HepG2 (cell line): Measurements from ENCODE around the gene C20orf204. TPM values are rescaled to one million over a fixed set of nuclear protein-coding genes. Genes with fewer than 3 reads are reported as not detected.

ENCODE experiments used
- HBP1 ChIP-seq: IDR thresholded peaks from 2 replicates; pipeline ENCODE4 v1.6.1; 2016; ENCODE audit warnings: low read depth, control low read depth
- HNRNPL ChIP-seq: fragments of 200-400 bp; formaldehyde crosslinking; IDR thresholded peaks from 2 replicates; pipeline ENCODE4 v1.6.1; 2017; ENCODE audit warnings: mild to moderate bottlenecking, low read depth, low read length
- MAFG ChIP-seq: sonication (generic); formaldehyde crosslinking; IDR thresholded peaks from 2 replicates; pipeline ENCODE4 v1.5.1; 2020; ENCODE audit warnings: mild to moderate bottlenecking, missing genetic modification reagents
- MAZ ChIP-seq, 2 experiments: sonication (generic) in 1 of 2; formaldehyde crosslinking in 1 of 2; IDR thresholded peaks; 2 replicates each; pipeline versions ENCODE4 v1.5.0 to v1.6.1; 2012 to 2020; ENCODE audit warnings: low read depth in 2 of 2, mild to moderate bottlenecking in 2 of 2, borderline replicate concordance in 1 of 2, improper control_type of control experiment in 1 of 2, low read length in 1 of 2, missing genetic modification reagents in 1 of 2, moderate library complexity in 1 of 2
- NCOR1 ChIP-seq: fragments of 200-600 bp; sonication (generic); IDR thresholded peaks from 2 replicates; pipeline ENCODE4 v1.7.0; 2017; ENCODE audit warnings: antibody characterized with exemption, low read length, borderline replicate concordance
- PHF8 ChIP-seq: sonication (generic); formaldehyde crosslinking; IDR thresholded peaks from 2 replicates; pipeline ENCODE4 v1.5.0; 2020; ENCODE audit warnings: missing genetic modification reagents
- SRF ChIP-seq: IDR thresholded peaks from 2 replicates; pipeline ENCODE4 v1.6.1; 2011; ENCODE audit warnings: mild to moderate bottlenecking, low read depth, low read length, moderate library complexity
- SRSF1 ChIP-seq: fragments of 200-400 bp; formaldehyde crosslinking; optimal IDR thresholded peaks from 2 replicates; pipeline ENCODE3; 2017; ENCODE audit warnings: mild to moderate bottlenecking, low read depth, low read length, moderate library complexity
- SRY ChIP-seq: sonication (generic); formaldehyde crosslinking; IDR thresholded peaks from 2 replicates; pipeline ENCODE4 v1.8.0; 2022; ENCODE audit warnings: mild to moderate bottlenecking, missing genetic modification reagents
- ZNF230 ChIP-seq: sonication (generic); formaldehyde crosslinking; IDR thresholded peaks from 2 replicates; pipeline ENCODE4 v1.4.0; 2020; ENCODE audit warnings: mild to moderate bottlenecking, missing genetic modification reagents
- ZNF264 ChIP-seq: sonication (generic); formaldehyde crosslinking; IDR thresholded peaks from 2 replicates; pipeline ENCODE4 v1.4.0; 2020; ENCODE audit warnings: missing genetic modification reagents
- ZNF432 ChIP-seq: sonication (generic); formaldehyde crosslinking; IDR thresholded peaks from 2 replicates; pipeline ENCODE4 v1.5.0; 2020; ENCODE audit warnings: missing genetic modification reagents, mild to moderate bottlenecking, borderline replicate concordance
- polyA plus RNA-seq, 8 experiments: library from polyadenylated mRNA; depleted of rRNA in 3 of 8; stranded (reverse) in 7 of 8; unstranded in 1 of 8; fragments of >200 nt; fragmentation: Illumina TruSeq in 4 of 8; extraction: Trizol in 4 of 8; gene quantifications; 2 replicates each; pipeline versions ENCODE4 v1.2.1 to v1.2.3, GENCODE V29; 2011 to 2016; ENCODE audit warnings: low read depth in 4 of 8, missing spikeins in 1 of 8, mixed read lengths in 1 of 8; ENCODE audit not compliant: insufficient read depth in 1 of 8
- total RNA-seq, 5 experiments: library from RNA; depleted of rRNA; stranded (reverse); fragments of >200 nt; fragmentation: Illumina TruSeq; extraction: Trizol; gene quantifications; 2 replicates each; pipeline ENCODE4 v1.2.3, GENCODE V29; 2016; ENCODE audit warnings: low read depth in 1 of 5
- TF ChIP-seq, protein P1 (sequence below): IDR thresholded peaks from 2 replicates; pipeline ENCODE4 v1.6.1; 2018; ENCODE audit warnings: missing genetic modification reagents, mild to moderate bottlenecking, missing compliant biosample characterization
- TF ChIP-seq, protein P2 (sequence below): sonication (generic); formaldehyde crosslinking; IDR thresholded peaks from 2 replicates; pipeline ENCODE4 v1.5.0; 2020; ENCODE audit warnings: mild to moderate bottlenecking, missing genetic modification reagents
- TF ChIP-seq, protein P3 (sequence below): conservative IDR thresholded peaks from 2 replicates; pipeline ENCODE4 v1.6.1; 2018; ENCODE audit warnings: missing genetic modification reagents
- TF ChIP-seq, protein P4 (sequence below): sonication (generic); formaldehyde crosslinking; IDR thresholded peaks from 2 replicates; pipeline ENCODE4 v1.4.0; 2020; ENCODE audit warnings: low read depth, missing genetic modification reagents

The C20orf204 gene
- total and polyA plus RNA-seq, 2 of the 13 experiments (the other 11 are each of a cell fraction or from before 2014, with no cell fraction given) = 22.1 to 80.0 TPM

DNA sequence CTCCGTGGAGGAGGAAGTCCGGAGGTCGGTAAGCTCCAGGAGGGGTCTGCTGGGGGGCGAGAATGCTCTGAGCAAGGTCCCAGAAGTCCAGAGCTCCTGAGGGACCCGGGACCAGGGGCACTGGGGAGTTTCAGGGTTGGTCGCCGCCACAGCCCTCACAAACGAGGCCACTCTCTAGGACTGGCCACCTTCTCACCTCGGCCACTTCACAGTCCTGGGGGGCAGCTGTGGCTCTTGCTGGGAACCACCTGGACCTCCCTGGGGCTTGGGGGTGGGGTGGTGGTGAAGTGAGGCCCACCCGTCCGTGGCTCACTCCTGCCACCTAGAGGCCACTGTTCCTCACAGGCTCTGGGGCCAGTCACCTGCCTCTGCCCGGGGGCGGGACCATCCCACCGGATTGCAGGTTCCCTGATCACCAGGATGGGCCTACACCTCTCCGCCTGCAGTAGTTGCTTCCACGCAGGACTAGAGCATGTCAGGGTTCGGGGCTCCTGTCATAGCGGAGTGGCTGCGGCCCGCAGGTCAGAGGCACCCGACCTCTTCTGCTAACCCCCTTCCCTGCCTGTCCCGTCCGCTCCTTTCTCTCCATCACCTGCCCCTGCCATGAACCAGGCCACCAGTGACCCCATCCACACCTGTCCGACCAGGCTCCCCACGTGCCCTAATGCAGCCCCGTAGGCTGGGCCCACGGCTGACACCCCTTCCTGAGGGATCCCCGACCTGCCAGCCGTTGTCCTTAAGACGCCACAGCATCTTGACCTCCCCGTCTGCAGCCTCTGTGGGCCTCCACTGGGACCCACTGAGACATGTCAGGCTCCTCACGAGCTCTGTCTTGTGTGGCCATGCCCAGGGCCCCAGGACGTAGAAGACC, 21.9 kb downstream of the C20orf204 start (continued):
- TF ChIP-seq HBP1 (CRISPR knock-in tag) = peak; percentile 30; the same call in 1 of the 2 replicates
- no peak; the same call in none of the 2 replicates for TF ChIP-seq ZNF230
- no peak for TF ChIP-seq NCOR1
- peak; percentile 26; the same call in 1 of the 2 replicates for TF ChIP-seq PHF8 (CRISPR knock-in tag)
- no peak for TF ChIP-seq SRY (CRISPR knock-in tag)
- no peak for TF ChIP-seq ZNF432 (CRISPR knock-in tag)
- TF ChIP-seq, protein P1, sequence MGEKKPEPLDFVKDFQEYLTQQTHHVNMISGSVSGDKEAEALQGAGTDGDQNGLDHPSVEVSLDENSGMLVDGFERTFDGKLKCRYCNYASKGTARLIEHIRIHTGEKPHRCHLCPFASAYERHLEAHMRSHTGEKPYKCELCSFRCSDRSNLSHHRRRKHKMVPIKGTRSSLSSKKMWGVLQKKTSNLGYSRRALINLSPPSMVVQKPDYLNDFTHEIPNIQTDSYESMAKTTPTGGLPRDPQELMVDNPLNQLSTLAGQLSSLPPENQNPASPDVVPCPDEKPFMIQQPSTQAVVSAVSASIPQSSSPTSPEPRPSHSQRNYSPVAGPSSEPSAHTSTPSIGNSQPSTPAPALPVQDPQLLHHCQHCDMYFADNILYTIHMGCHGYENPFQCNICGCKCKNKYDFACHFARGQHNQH = peak; percentile 68; the same call in 1 of the 2 replicates
- TF ChIP-seq MAZ (IDR thresholded peaks at IDR 0.05; ENCODE audit: borderline replicate concordance, low read depth, low read length) = peak; percentile 70; the same call in 1 of the 2 replicates
- peak; percentile 77; the same call in 1 of the 2 replicates for TF ChIP-seq MAZ (CRISPR knock-in tag; IDR thresholded peaks at IDR 0.05; ENCODE audit: low read depth)
- no peak for TF ChIP-seq MAFG (CRISPR knock-in tag)
- TF ChIP-seq, protein P2, sequence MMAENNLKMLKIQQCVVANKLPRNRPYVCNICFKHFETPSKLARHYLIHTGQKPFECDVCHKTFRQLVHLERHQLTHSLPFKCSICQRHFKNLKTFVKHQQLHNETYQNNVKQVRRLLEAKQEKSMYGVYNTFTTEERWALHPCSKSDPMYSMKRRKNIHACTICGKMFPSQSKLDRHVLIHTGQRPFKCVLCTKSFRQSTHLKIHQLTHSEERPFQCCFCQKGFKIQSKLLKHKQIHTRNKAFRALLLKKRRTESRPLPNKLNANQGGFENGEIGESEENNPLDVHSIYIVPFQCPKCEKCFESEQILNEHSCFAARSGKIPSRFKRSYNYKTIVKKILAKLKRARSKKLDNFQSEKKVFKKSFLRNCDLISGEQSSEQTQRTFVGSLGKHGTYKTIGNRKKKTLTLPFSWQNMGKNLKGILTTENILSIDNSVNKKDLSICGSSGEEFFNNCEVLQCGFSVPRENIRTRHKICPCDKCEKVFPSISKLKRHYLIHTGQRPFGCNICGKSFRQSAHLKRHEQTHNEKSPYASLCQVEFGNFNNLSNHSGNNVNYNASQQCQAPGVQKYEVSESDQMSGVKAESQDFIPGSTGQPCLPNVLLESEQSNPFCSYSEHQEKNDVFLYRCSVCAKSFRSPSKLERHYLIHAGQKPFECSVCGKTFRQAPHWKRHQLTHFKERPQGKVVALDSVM (CRISPR knock-in tag) = no peak; the same call in 1 of the 2 replicates
- TF ChIP-seq HNRNPL = 0 out of 2 replicates have a peak, but pooled peaks have one; percentile 59
- TF ChIP-seq SRF = no peak
- TF ChIP-seq, protein P3, sequence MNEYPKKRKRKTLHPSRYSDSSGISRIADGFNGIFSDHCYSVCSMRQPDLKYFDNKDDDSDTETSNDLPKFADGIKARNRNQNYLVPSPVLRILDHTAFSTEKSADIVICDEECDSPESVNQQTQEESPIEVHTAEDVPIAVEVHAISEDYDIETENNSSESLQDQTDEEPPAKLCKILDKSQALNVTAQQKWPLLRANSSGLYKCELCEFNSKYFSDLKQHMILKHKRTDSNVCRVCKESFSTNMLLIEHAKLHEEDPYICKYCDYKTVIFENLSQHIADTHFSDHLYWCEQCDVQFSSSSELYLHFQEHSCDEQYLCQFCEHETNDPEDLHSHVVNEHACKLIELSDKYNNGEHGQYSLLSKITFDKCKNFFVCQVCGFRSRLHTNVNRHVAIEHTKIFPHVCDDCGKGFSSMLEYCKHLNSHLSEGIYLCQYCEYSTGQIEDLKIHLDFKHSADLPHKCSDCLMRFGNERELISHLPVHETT (CRISPR knock-in tag) = no peak
- TF ChIP-seq SRSF1 = peak; percentile 92
- peak; percentile 33; the same call in 1 of the 2 replicates for TF ChIP-seq ZNF264 (CRISPR knock-in tag)
- TF ChIP-seq, protein P4, sequence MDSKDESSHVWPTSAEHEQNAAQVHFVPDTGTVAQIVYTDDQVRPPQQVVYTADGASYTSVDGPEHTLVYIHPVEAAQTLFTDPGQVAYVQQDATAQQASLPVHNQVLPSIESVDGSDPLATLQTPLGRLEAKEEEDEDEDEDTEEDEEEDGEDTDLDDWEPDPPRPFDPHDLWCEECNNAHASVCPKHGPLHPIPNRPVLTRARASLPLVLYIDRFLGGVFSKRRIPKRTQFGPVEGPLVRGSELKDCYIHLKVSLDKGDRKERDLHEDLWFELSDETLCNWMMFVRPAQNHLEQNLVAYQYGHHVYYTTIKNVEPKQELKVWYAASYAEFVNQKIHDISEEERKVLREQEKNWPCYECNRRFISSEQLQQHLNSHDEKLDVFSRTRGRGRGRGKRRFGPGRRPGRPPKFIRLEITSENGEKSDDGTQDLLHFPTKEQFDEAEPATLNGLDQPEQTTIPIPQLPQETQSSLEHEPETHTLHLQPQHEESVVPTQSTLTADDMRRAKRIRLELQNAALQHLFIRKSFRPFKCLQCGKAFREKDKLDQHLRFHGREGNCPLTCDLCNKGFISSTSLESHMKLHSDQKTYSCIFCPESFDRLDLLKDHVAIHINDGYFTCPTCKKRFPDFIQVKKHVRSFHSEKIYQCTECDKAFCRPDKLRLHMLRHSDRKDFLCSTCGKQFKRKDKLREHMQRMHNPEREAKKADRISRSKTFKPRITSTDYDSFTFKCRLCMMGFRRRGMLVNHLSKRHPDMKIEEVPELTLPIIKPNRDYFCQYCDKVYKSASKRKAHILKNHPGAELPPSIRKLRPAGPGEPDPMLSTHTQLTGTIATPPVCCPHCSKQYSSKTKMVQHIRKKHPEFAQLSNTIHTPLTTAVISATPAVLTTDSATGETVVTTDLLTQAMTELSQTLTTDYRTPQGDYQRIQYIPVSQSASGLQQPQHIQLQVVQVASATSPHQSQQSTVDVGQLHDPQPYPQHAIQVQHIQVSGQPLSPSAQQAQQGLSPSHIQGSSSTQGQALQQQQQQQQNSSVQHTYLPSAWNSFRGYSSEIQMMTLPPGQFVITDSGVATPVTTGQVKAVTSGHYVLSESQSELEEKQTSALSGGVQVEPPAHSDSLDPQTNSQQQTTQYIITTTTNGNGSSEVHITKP (CRISPR knock-in tag) = peak; percentile 31; the same call in 1 of the 2 replicates
